IMR-90 (cell line): ENCODE results near the gene CBX3.

ENCODE experiments used
- CEBPB ChIP-seq: IDR thresholded peaks from 2 replicates; pipeline ENCODE4 v1.6.1; 2012; ENCODE audit warnings: low read depth, low read length, improper control_type of control experiment
- CHD1 ChIP-seq: IDR thresholded peaks from 2 replicates; pipeline ENCODE4 v1.6.1; 2012; ENCODE audit warnings: low read depth, low read length, improper control_type of control experiment
- CTCF ChIP-seq: conservative IDR thresholded peaks from 2 replicates; pipeline ENCODE4 v1.5.1; 2012; ENCODE audit warnings: mild to moderate bottlenecking, low read depth, low read length, improper control_type of control experiment
- FOS ChIP-seq: fragments of 150-350 bp; IDR thresholded peaks from 2 replicates; pipeline ENCODE4 v1.6.1; 2016; ENCODE audit warnings: low read depth, low read length
- MAFK ChIP-seq: IDR thresholded peaks from 2 replicates; pipeline ENCODE4 v1.6.1; 2012; ENCODE audit warnings: low read depth, low read length, improper control_type of control experiment
- MAZ ChIP-seq: IDR thresholded peaks from 2 replicates; pipeline ENCODE4 v1.6.1; 2012; ENCODE audit warnings: low read depth, mild to moderate bottlenecking, low read length, improper control_type of control experiment, moderate library complexity, borderline replicate concordance
- NFE2L2 ChIP-seq: fragments of 150-350 bp; IDR thresholded peaks from 2 replicates; pipeline ENCODE4 v1.6.1; 2016; ENCODE audit warnings: low read depth, mild to moderate bottlenecking, low read length
- POLR2A ChIP-seq: IDR thresholded peaks from 2 replicates; pipeline ENCODE4 v1.6.1; 2012; ENCODE audit warnings: mild to moderate bottlenecking, low read depth, low read length
- RAD21 ChIP-seq: IDR thresholded peaks from 2 replicates; pipeline ENCODE4 v1.6.1; 2012; ENCODE audit warnings: low read length, improper control_type of control experiment
- RFX5 ChIP-seq: IDR thresholded peaks from 2 replicates; pipeline ENCODE4 v1.8.0; 2012; ENCODE audit warnings: low read depth, mild to moderate bottlenecking, low read length, moderate library complexity
- SMC3 ChIP-seq: fragments of 150-350 bp; IDR thresholded peaks from 2 replicates; pipeline ENCODE4 v1.6.1; 2016; ENCODE audit warnings: low read depth, mild to moderate bottlenecking, antibody characterized with exemption, low read length, moderate library complexity
- USF2 ChIP-seq: fragments of 150-350 bp; IDR thresholded peaks from 2 replicates; pipeline ENCODE4 v1.6.1; 2017; ENCODE audit warnings: mild to moderate bottlenecking, antibody characterized with exemption, low read length, low read depth

DNA sequence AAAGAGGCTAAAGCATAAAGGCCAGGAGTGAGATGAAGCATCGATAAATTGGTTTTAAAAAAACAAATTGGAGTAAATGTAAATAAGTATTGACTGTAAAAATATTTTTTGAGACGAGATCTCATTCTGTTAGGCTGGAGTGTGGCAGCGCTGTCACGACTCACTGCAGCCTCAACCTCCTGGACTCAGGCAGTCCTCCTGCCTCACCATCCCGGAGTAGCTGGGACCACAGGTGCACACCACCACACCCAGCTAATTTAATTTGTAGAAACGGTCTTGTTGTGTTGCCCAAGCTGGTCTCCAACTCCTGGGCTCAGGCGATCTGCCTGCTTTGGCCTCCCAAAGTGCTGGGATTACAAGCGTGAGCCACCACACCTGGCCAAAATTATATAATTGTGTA, 18.8 kb upstream of the CBX3 start:
- TF ChIP-seq CEBPB: no peak
- no peak for TF ChIP-seq CTCF
- no peak for TF ChIP-seq RAD21
- TF ChIP-seq MAFK: no peak
- TF ChIP-seq POLR2A: no peak; the same call in none of the 2 replicates
- TF ChIP-seq FOS: no peak
- TF ChIP-seq CHD1: no peak
- TF ChIP-seq SMC3: no peak
- TF ChIP-seq USF2: no peak
- no peak for TF ChIP-seq MAZ
- no peak for TF ChIP-seq RFX5
- no peak for TF ChIP-seq NFE2L2
